ENCODE data around the gene CASP6.

- TF ChIP-seq, protein P1, sequence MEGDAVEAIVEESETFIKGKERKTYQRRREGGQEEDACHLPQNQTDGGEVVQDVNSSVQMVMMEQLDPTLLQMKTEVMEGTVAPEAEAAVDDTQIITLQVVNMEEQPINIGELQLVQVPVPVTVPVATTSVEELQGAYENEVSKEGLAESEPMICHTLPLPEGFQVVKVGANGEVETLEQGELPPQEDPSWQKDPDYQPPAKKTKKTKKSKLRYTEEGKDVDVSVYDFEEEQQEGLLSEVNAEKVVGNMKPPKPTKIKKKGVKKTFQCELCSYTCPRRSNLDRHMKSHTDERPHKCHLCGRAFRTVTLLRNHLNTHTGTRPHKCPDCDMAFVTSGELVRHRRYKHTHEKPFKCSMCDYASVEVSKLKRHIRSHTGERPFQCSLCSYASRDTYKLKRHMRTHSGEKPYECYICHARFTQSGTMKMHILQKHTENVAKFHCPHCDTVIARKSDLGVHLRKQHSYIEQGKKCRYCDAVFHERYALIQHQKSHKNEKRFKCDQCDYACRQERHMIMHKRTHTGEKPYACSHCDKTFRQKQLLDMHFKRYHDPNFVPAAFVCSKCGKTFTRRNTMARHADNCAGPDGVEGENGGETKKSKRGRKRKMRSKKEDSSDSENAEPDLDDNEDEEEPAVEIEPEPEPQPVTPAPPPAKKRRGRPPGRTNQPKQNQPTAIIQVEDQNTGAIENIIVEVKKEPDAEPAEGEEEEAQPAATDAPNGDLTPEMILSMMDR (conservative IDR thresholded peaks at IDR 0.05; ENCODE audit: low read length): no peak
- no peak for TF ChIP-seq EZH2phosphoT487 (IDR thresholded peaks at IDR 0.05; ENCODE audit: borderline replicate concordance, low read depth, low read length)
These were observed 15.5 kb upstream of the CASP6 start for GRCh38 chr4:109718759-109719158.
